Hepatocyte (in vitro differentiated cells): Measurements from ENCODE around the gene PLEKHJ1. TPM values are rescaled to one million over a fixed set of nuclear protein-coding genes. Genes with fewer than 3 reads are reported as not detected.
A peak's percentile ranks its signal among the peaks of the same experiment; 100 is the strongest.
"Not testable (repeated sequence)": the region's sequence is repeated elsewhere in the genome, so short reads cannot be mapped to it uniquely, and the experiment has no call there.

Experiments
- DNase-seq: peaks from one replicate; pipeline ENCODE4 v3.0.0-alpha.2; 2016; ENCODE audit warnings: low spot score
- H2AFZ ChIP-seq: fragments of 200-600 bp; sonication (generic); 2 replicates; pipeline ENCODE4 v1.6.0; 2016; ENCODE audit warnings: antibody characterized with exemption, mild to moderate bottlenecking
- H3K27ac ChIP-seq: fragments of 200-600 bp; sonication (generic); 2 replicates; pipeline ENCODE4 v1.5.1; 2016; ENCODE audit warnings: mild to moderate bottlenecking
- H3K27me3 ChIP-seq: fragments of 200-600 bp; sonication (generic); 2 replicates; pipeline ENCODE4 v1.6.1; 2016
- H3K36me3 ChIP-seq: fragments of 200-600 bp; sonication (generic); replicated peaks from 2 replicates; pipeline ENCODE4 v1.5.1; 2016; ENCODE audit warnings: low read depth; ENCODE audit not compliant: insufficient read depth
- H3K4me1 ChIP-seq: fragments of 200-600 bp; sonication (generic); 2 replicates; pipeline ENCODE4 v1.5.1; 2016; ENCODE audit warnings: mild to moderate bottlenecking, moderate library complexity; ENCODE audit not compliant: insufficient read depth
- H3K4me2 ChIP-seq: fragments of 200-600 bp; sonication (generic); 2 replicates; pipeline ENCODE4 v1.6.0; 2016
- H3K4me3 ChIP-seq: fragments of 200-600 bp; sonication (generic); 2 replicates; pipeline ENCODE4 v1.5.1; 2016; ENCODE audit warnings: mild to moderate bottlenecking
- H3K79me2 ChIP-seq: fragments of 200-600 bp; sonication (generic); 2 replicates; pipeline ENCODE4 v1.6.0; 2017; ENCODE audit warnings: mild to moderate bottlenecking
- H3K9me2 ChIP-seq: fragments of 200-600 bp; sonication (generic); replicated peaks from 2 replicates; pipeline ENCODE4 v1.6.0; 2017; ENCODE audit warnings: mild to moderate bottlenecking; ENCODE audit not compliant: insufficient read depth
- H3K9me3 ChIP-seq: fragments of 200-600 bp; sonication (generic); 2 replicates; pipeline ENCODE4 v1.5.1; 2016; ENCODE audit warnings: low read depth, mild to moderate bottlenecking
- H4K20me1 ChIP-seq: fragments of 200-600 bp; sonication (generic); 2 replicates; pipeline ENCODE4 v1.6.0; 2016; ENCODE audit warnings: mild to moderate bottlenecking; ENCODE audit not compliant: insufficient read depth, poor library complexity, severe bottlenecking
- EZH2 ChIP-seq: fragments of 200-600 bp; sonication (generic); IDR thresholded peaks from 2 replicates; pipeline ENCODE4 v1.6.1; 2016; ENCODE audit warnings: antibody characterized with exemption, mild to moderate bottlenecking, borderline replicate concordance
- EZH2phosphoT487 ChIP-seq: fragments of 200-600 bp; sonication (generic); IDR thresholded peaks from one replicate; pipeline ENCODE4 v1.6.1; 2018; ENCODE audit warnings: antibody characterized with exemption, mild to moderate bottlenecking, low read depth, moderate library complexity; ENCODE audit not compliant: unreplicated experiment, severe bottlenecking
- WGBS: methylation state at CpG from one replicate; pipeline ENCODE4 v1.1.6; 2016; ENCODE audit warnings: low lambda C conversion rate; ENCODE audit errors: missing lambda C conversion rate; 5-methylcytosine and 5-hydroxymethylcytosine counted together
- polyA plus RNA-seq: library from polyadenylated mRNA; unstranded; fragments of >200 nt; fragmentation: Nextera tagmentation; extraction: Ambion mirVana; gene quantifications from 2 replicates; pipeline ENCODE4 v1.2.1, GENCODE V29; 2016
- total RNA-seq: library from RNA; depleted of rRNA; stranded (reverse); fragments of >200 nt; gene quantifications from 2 replicates; pipeline ENCODE4 v1.2.3, GENCODE V29; 2014
- TF ChIP-seq, protein P1 (sequence below): fragments of 200-600 bp; sonication (generic); IDR thresholded peaks from 2 replicates; pipeline ENCODE4 v1.5.1; 2016; ENCODE audit warnings: antibody characterized with exemption, mild to moderate bottlenecking; ENCODE audit not compliant: poor library complexity

Gene PLEKHJ1
- total and polyA plus RNA-seq, 2 experiments from 2014 or later = 165 to 190 TPM

DNA sequence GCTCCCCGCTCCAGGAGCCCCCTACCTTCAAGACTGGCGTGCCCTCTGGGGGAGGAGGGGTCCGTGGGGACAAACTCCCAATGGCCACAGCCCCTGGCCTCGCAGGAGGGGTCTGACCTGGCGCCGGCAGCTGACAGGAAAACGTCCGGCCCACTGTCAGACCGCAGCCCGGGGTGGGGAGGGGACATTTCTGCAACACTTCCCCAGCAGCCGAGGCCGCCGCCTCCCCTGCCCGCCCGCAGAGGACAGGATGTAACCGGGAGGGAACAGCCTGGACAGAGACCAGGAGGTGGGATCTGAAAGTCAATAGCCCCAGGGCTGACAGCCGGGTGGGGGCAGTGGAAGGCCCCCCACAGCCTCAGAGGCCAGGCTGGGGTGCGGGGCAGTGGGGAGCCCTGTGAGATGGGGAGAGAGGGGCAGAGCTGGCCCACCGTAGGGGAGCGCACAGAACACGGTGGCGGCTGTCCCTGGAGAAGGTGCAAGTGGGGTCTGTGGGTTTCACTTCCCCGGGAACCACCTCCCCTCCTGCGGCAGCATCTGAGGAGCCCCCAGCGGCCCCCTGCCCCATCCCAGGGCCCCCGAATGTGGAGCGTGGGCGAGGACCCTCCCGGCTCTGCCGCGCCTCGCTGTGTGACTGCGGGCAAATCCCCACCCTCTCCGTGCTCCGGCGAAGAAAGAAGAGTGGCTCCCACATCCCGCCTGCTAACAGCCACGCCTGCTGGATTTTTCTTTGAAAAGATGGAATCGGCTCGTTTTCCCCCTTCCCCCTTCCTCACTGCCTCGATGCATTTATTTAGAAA, 46.1 kb upstream of the PLEKHJ1 start, which contains the start of gene PEAK3:
PEAK3 (minus strand) TSS at position 114 of the 800 bp plus-strand sequence. CDS start 1,244 bp downstream, outside the sequence.
- H3K36me3 ChIP-seq = no peaks in the 10 kb centered on the region
- no peaks in the 10 kb centered on the region for H3K9me2 ChIP-seq
- no peak within 1 kb of the TSS for H2AFZ ChIP-seq
- H3K4me3 ChIP-seq = no peak within 1 kb of the TSS
- TF ChIP-seq EZH2phosphoT487 (no peak), EZH2 (peak; percentile 16)
- no peak within 1 kb of the TSS for H3K27ac ChIP-seq
- no peaks in the 10 kb centered on the region for H4K20me1 ChIP-seq
- 7% methylated on average over 32 of the region's 41 CpGs for WGBS
- no peaks in the 10 kb centered on the region for H3K9me3 ChIP-seq
- peaks cover 11% of the 10 kb centered on the region for H3K4me1 ChIP-seq
- peak within 1 kb of the TSS; percentile 84 for H3K4me2 ChIP-seq
- no peaks in the 10 kb centered on the region for H3K79me2 ChIP-seq
- peaks cover 20% of the 10 kb centered on the region for H3K27me3 ChIP-seq
- DNase-seq = no peak

DNA sequence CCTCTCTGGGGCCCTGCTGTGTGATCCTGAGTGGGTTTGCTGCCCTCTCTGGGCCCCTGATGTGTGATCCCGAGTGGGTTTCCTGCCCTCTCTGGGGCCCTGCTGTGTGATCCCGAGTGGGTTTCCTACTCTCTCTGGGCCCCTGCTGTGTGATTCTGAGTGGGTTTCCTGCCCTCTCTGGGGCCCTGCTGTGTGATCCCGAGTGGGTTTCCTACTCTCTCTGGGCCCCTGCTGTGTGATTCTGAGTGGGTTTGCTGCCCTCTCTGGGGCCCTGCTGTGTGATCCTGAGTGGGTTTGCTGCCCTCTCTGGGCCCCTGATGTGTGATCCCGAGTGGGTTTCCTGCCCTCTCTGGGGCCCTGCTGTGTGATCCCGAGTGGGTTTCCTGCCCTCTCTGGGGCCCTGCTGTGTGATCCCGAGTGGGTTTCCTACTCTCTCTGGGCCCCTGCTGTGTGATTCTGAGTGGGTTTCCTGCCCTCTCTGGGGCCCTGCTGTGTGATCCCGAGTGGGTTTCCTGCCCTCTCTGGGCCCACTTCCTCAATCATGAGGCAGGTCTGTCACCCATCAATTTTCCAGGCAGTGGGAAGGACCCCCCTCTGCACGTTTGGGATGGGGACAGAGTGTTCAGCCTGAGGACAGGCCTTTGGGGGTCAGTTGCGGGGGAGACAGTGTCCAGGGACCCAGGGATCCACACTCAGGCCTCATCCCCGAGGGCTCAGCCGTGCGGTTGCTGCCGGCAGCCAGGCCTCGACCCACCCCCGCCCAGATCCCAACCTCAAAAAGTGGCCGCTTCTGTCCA, 45.3 kb upstream of the PLEKHJ1 start:
- not testable (repeated sequence) for H3K9me3 ChIP-seq, H4K20me1 ChIP-seq, DNase-seq, H3K9me2 ChIP-seq, H3K36me3 ChIP-seq, H3K27ac ChIP-seq, H3K79me2 ChIP-seq, H2AFZ ChIP-seq, H3K4me3 ChIP-seq
- Histone ChIP-seq H3K27me3 (peaks cover 15% of the 10 kb centered on the region), H3K4me1 (peaks cover 11% of the 10 kb centered on the region), H3K4me2 (peak overlapping the region; percentile 84)
- 26% methylated on average over 12 of the region's 16 CpGs for WGBS

DNA sequence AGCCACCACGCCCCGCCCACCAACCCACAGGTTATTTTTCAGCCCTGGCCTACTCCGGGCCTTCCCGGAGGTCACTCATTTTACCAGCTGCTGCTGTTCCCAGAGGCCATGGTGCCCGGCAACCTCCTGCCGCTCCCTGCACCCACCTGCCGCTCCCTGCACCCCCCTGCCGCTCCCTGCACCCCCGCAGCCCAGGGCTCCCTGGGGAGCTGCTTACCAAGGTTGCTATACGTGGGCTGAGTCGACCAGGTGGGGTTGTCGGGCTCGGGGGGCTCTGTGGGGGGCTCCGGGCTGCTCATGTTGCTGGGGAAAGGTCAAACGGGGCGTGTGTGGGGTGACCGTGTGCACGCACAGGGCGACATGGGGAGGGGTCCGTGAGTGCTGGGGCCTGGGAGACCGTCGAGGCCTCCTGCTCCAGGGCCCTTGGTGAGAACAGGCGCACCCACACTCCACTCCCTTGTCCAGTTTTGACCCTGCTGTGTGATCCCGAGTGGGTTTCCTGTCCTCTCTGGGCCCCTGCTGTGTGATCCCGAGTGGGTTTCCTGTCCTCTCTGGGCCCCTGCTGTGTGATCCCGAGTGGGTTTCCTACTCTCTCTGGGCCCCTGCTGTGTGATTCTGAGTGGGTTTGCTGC, 44.6 kb upstream of the PLEKHJ1 start:
- H3K9me2 ChIP-seq = no peaks in the 10 kb centered on the region
- no peak overlapping the region for H3K4me2 ChIP-seq
- no peaks in the 10 kb centered on the region for H3K79me2 ChIP-seq
- no peaks in the 10 kb centered on the region for H4K20me1 ChIP-seq
- TF ChIP-seq, protein P1, sequence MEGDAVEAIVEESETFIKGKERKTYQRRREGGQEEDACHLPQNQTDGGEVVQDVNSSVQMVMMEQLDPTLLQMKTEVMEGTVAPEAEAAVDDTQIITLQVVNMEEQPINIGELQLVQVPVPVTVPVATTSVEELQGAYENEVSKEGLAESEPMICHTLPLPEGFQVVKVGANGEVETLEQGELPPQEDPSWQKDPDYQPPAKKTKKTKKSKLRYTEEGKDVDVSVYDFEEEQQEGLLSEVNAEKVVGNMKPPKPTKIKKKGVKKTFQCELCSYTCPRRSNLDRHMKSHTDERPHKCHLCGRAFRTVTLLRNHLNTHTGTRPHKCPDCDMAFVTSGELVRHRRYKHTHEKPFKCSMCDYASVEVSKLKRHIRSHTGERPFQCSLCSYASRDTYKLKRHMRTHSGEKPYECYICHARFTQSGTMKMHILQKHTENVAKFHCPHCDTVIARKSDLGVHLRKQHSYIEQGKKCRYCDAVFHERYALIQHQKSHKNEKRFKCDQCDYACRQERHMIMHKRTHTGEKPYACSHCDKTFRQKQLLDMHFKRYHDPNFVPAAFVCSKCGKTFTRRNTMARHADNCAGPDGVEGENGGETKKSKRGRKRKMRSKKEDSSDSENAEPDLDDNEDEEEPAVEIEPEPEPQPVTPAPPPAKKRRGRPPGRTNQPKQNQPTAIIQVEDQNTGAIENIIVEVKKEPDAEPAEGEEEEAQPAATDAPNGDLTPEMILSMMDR = no peak
- TF ChIP-seq EZH2phosphoT487 = no peak
- no peak for TF ChIP-seq EZH2
- H3K27ac ChIP-seq = no peak overlapping the region
- no peaks in the 10 kb centered on the region for H3K9me3 ChIP-seq
- no peak for DNase-seq
- H3K4me1 ChIP-seq = peaks cover 11% of the 10 kb centered on the region
- no peak overlapping the region for H2AFZ ChIP-seq
- H3K27me3 ChIP-seq = peaks cover 15% of the 10 kb centered on the region
- no peak overlapping the region for H3K4me3 ChIP-seq
- no peaks in the 10 kb centered on the region for H3K36me3 ChIP-seq
- 86% methylated on average over 20 of the region's 26 CpGs for WGBS

DNA sequence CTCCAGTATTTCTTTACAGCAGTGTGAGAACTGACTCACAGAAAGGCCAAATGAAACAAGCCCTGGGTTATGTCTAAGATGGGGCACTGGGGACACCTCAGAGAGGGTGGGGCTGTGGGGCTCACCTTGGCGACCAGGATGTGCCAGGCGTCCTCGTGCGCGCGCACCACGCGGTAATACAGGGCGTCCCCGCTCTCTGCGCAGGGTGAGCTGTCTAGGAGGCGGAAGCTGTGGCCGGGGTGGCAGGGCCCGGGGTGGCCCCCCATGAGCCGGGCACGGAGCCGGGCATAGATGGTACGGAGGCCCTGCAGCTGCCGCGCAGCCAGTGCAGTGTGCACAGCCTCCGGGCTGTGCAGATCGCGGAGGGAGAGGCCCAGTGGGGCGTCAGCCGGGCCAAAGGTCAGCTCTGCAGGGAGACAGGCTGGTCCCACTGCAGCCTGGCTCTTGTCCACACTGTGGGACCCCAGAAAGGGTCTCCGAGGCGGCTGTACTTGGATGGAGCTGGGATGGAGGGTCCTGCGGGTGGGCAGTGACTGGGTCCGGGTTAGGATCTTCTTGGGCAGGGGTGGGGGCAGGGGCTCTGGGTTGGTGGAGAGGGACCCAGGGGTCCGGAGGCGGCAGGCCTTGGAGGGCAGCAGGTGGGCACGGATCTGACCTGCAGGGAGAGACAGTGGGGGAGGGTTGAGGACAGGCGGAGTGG, 42.5 kb upstream of the PLEKHJ1 start:
- TF ChIP-seq, protein P1 = no peak
- TF ChIP-seq EZH2 (no peak), EZH2phosphoT487 (no peak)
- H3K9me3 ChIP-seq = no peaks in the 10 kb centered on the region
- no peak overlapping the region for H3K27ac ChIP-seq
- H3K4me2 ChIP-seq = no peak overlapping the region
- H3K36me3 ChIP-seq = no peaks in the 10 kb centered on the region
- peaks cover 11% of the 10 kb centered on the region for H3K4me1 ChIP-seq
- no peak overlapping the region for H3K4me3 ChIP-seq
- no peak overlapping the region for H2AFZ ChIP-seq
- H4K20me1 ChIP-seq = peaks cover 14% of the 10 kb centered on the region
- DNase-seq = no peak
- no peaks in the 10 kb centered on the region for H3K9me2 ChIP-seq
- peaks cover 15% of the 10 kb centered on the region for H3K27me3 ChIP-seq
- WGBS = 88% methylated on average over 17 of the region's 33 CpGs
- peaks cover 12% of the 10 kb centered on the region for H3K79me2 ChIP-seq
